Activated CD8-positive, alpha-beta memory T cell treated with anti-CD3 and anti-CD28 coated beads, Interleukin-2, amount 50 U/mL, for 4 hours (primary cell): Measurements from ENCODE around the gene TSC1.

Experiments used
- DNase-seq: peaks from one replicate; pipeline ENCODE4 v3.0.0-alpha.2; 2020

TSC1 gene

DNA sequence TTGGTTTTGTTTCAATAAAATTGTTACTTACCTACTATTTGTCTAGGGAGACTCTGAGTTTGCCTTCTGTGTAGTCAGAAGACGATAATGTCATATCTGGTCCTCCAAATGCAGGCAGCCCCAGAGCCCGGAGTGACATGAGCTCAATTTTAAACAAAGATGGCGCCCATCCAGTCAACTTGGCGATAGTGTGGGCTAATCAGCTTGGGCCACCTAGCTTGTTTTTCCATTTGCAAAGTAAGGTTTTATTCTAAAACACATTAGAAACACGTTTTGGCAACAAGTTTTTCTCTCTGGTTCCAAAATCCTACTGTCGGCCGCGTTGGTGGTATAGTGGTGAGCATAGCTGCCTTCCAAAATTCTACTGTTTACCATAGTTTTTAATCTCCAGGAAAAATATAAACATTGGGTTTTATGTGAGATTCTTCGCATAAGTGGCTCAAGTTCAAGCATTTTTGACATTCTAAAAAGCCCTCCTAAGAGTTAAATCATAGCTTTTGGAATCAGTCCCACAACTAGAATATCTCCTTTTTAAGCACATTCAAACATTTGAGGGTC lies 13.2 kb downstream of the TSC1 start:
- DNase-seq = no peak

DNA sequence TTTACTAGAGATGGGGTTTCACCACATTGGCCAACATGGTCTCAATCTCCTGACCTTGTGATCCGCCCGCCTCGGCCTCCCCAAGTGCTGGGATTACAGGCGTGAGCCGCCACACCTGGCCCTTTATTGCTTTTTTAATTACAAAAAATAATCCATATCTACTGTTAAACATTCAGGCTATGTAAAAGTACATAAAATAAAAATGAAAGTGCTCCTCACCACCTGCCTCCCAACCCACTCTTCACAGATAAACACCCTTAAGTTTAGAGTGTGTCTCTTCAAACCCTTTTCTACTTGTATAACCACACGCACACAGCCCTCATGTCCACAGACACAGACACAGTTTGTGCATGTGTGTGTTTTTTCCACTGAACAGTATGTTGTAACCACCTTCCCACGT lies 16.7 kb downstream of the TSC1 start:
- DNase-seq = no peak

GRCh38 chr9:132923346-132923902 lies 21.0 kb downstream of the TSC1 start:
- DNase-seq = no peak

DNA sequence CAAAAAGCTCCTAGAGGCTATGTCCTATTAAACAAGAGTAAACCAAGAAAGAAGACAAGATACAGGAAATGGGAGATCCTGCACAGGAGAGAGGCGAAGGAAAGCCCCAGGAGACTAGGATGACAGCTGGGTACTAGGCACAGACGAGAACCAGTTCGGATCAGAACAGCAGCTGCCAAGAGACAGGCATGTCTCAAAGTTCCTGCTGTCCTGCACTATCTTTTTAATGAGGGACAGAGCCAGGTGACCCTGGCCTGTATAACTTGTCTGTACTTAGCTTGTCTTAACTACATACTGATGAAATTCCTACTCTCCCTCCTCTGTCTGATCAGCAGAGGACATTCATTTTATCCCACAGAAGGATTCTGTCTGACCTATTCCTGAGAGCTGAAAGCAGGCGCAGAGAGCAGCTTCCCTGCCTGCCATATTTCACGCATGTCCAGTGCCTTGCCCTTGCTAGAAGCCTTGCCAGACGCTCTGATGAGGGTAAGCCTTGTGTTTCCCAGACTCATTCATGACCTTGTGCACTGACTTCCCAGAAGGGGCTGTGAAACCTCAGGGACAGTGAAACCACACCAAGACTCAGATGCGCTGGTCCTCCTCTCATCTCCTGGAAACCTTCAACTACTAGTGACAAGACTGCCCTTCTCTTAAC lies 24.7 kb downstream of the TSC1 start:
- no peak for DNase-seq

DNA sequence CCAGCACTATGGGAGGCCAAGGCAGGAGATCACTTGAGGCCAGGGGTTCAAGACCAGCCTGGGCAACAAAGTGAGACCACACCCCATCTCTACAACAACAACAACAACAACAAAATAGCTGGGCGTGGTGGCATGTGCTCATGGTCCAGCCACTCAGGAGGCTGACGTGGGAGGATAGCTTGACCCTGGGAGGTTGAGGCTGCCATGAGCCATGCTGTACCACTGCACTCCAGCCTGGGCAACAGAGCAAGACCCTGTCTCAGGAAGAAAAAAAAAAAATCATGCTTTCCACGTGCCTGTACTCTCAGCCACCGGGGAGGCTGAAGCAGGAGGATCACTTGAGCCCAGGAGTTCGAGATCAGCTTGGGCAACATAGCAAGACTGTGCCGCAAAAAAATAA lies 29.5 kb downstream of the TSC1 start:
- no peak for DNase-seq

DNA sequence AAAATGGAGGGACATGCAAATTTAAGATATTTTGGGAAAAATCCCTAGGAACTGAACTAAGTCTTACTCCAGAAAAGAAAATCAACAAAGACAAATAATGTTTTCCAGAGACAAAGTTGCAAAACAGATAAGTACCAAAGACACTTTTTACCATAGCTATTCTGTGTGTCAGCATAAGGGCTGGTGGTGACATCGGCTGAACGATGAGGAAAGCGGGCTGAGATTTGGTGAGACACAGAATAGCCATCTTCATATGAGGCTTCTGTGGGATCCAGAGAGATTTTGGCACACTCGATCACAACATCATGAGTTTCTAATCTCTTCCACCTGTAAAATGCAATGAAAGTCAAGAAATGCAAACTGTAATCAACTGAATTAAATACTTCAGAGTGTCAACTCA lies 32.3 kb downstream of the TSC1 start:
- no peak for DNase-seq

DNA sequence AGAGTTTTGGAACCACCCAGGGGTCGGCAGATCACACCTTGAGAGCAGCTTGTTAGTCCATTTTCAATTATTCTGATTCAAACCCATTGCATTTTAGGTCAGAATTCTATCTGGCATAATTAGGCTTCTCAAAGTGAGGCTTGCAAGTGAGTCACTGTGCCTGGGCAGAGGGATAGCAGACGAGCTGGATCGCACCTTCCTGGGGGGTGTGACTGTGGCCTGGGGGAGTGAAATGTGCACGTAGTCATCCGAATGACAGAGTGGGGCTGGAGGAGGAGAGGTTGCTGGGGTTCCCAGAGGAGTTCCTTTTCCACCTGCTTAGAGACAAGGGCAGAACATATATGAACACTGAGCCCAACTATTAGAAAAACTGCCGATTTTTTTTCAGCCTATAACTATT lies 34.0 kb downstream of the TSC1 start:
- DNase-seq = no peak

- no peak for DNase-seq
Measured at GRCh38 chr9:132909311-132909710, 35.1 kb downstream of the TSC1 start.

DNA sequence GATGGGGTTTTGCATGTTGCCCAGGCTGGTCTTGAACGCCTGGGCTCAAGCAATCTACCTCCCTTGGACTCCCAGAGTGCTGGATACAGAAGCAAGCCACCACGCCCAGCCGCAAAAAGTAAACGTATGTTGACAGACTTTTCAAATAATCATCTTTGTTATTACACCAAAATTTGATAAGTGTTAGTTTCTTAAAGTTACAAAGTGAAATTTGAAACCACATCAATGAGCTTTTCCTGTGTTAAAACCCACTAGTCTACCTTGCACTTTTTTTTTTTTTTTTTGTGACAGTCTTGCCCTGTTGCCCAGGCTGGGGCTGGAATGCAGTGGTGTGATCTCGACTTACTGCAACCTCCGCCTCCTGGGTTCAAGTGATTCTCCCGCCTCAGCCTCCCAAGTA lies 35.8 kb downstream of the TSC1 start:
- DNase-seq = no peak

DNA sequence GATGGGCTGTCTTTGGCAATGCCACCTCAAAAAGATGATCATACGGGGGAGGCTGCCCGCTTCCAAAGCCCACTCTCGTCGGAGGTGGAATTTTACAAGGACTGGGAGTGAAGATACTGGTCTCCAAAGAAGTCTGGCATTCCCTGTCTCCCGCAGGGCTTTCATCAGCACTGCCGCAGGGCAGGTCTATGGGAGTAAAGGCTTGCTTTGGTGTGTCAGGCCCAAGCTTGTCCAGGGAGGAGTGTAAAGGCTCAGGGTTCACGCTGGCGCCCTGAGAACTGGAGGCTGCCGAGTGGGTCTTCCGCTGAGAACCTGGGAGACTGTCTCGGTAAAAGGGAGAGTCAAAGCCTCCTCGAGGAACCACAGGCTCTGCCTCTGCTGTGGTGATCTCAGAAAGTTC lies 38.7 kb downstream of the TSC1 start:
- DNase-seq = no peak

- no peak for DNase-seq
Measured at GRCh38 chr9:132903574-132904492, 40.6 kb downstream of the TSC1 start.

DNA sequence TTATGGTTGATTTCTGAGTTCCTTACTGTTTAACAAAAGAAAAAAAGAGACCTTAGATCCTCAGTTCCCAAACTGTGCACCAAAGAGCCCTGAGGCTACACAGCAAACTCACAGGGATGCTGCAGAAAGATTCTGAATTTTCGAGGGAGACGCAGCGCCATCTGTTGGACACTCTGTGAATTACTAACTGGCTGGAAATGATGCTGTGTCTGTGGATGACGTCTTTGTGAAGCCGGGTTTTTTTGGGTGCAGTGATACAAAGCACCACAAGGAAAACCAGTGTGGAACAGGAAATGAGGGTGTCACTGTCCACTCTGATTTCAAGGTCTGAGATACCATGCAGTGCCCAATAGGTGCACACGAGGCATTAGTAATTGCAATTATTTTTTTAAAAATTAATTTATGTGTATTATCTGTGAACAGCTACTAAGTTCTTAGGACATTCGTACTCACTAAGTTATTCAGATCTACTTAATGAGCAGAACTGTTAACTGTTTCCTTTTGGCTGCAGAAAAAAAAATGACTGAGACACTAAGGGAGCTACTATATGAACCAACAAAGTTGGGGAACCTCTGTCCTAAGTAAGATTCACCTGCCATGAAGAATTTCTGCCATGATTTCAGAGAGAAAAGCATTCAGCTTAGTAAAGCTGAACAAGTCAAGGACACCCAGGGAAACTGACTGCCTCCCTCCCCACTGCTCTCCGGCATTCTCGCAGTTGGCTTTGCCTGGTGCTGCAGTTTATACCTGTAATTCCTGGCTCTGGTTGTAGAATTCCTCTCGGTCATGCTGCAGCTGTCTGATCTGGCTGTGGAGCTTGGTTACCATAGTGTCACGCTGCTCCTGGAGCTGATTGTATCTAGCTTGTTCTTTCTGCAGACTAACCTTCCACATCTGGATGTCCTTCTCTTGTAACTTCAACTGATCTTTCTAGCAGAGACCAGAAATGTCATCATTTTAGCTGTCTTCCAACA lies 42.3 kb downstream of the TSC1 start:
- DNase-seq = peak; percentile 73

DNA sequence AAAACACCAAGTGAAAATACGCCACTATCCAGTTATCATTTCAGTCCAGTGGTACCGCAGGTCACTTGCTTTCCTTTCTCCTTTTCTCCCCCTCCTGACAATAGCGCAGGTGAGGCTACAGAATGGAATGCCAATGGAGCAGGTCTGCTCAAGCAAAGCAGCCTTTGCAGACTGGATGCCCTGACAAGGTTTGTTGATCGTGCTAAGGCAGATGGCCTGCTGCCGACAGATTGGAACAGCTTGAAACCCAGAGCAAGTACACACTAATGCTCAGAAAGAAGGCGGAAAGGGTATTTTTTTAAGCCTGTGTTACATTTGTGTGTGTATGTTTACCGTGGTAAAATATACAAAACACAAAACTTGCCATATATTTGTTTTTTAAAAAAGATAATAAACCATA lies 46.4 kb downstream of the TSC1 start:
- DNase-seq = no peak

DNA sequence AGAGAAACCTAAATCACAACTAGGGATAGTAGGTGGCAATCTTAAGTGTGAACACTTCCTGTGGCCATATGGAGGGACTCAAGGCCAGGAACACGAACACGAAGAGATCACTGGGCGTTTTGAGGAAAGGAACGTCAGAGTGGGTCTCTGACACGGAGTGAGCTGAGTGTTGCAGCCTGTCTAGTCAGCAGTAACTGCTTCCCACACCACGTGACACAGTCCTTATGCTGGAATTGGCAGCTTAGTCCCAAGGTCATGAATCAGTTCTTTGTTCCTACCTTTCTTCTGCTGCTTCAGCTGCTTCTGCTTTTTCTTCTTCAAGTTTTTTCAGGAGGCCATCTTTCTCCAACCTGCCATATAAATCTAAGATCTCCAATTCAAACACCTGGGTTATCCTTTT lies 47.5 kb downstream of the TSC1 start:
- no peak for DNase-seq

- DNase-seq = no peak
Measured at GRCh38 chr9:132896264-132896663, 48.2 kb downstream of the TSC1 start.

DNA sequence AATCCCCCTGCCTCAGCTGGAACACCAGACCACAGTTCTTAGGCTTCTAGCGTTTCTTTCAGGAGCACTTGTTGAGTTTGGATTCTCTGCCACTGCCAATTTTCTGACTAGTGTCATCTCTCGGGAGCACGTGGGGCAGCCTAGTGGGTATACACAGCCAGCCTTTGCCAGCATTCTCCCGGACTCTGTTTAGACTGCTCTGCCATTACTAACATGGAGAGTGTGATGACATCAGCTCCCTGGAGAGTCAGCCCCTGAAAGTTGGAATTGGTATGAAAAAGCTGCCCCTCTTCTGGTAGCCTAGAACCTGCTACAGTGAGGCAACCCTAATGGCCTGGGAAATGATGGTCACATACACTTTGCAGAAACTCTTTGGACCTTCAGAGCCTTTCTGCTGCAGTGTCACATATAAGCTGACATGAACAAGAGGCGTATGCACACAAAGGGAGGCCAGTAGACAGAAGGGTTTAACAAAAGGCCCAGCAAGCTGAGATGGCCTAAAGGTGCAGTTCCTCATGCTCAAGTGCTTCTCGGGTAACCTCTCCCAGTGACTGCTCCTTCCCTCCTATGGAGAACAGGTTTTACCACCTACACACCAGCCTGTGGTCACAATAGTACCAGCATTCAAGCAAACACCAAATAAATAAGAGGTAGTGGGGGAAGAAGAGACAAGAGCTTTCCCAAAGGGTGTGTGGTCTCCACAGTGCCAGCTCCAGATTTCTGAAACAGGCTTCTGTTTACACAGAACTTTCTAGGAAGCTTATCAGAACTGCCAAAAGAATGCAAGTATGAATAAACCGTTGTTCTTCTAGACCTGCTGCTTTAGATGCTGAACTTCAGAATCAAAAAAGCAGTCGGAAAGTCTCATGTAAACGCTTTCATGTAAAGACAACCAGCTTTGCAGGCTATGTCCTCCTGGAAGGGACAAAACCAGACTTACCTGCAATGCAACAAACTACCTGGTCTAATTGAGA lies 49.3 kb downstream of the TSC1 start:
- DNase-seq = no peak

- DNase-seq = no peak
Measured at GRCh38 chr9:132894346-132894745, 50.1 kb downstream of the TSC1 start.

- no peak for DNase-seq
Measured at GRCh38 chr9:132892400-132892799, 52.0 kb downstream of the TSC1 start.

DNA sequence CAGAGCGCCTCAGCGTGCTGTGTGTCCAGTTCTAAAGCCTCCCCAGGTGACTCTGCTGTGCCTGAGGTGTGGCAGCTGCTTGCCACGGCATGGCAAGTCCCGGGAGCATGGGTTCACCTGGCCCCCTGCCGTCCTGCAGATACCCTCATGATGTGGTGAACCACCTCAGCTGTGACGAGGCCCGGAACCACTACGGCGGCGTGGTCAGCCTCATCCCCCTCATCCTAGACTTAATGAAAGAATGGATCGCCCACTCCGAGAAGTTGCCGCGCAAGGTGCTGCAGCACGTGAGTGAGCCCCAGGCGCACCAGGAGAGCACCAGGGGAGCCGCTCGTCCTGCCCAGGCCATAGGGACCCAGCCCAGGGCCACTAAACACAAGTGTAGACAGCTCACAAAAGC lies 56.3 kb downstream of the TSC1 start:
- no peak for DNase-seq

DNA sequence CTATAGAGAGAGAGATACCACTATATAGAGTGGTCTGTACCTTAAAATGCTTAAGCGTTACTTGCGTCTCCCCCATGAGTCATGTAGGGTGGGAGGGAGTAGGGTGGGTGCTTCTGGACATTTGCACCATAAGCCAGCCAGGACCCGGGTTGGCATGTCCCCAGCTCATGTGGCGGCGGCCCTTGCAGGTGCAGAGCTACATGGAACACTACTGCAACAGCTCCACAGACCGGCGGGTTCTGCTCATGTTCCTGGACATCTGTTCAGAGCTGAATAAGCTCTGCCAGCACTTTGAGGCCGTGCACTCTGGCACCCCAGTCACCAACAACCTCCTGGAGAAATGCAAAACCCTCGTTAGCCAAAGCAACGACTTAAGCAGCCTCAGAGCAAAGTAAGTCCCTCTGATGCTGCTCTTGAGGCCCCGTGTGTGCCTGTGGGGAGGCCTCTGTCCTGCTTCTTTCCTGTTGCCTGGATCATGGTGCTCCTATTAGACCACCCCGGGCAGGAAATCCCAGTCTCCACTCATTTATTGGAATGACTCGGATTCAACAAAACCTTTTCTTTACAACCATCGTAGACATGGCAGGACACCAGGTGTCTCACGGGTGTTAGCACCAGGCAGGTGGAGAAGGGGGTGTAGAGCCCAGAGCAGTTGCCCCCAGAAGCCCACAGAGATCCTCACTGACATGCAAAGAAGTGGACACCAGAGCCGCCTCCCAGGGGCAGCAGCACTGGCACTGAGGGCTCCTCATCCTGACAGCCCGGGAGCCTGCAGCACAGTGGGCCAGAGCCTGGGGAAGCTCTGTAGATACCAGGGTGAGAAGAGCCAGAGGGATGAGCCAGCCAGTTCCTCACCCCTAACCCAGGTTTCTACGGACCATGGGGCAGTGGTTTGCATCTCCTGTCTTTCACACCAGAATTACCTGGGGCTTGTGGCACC lies 57.0 kb downstream of the TSC1 start:
- no peak for DNase-seq
